IPS-NIHi11 (cell line): ENCODE results near the gene COPG1.
A peak's percentile ranks its signal among the peaks of the same experiment; 100 is the strongest.

Source experiments
- DNase-seq: peaks from one replicate; pipeline ENCODE4 v3.0.0; 2012; ENCODE audit warnings: mixed read lengths, low spot score

Gene COPG1

GRCh38 chr3:129280183-129280582 is 30.8 kb downstream of the COPG1 start:
- DNase-seq = no peak

GRCh38 chr3:129281726-129282125 is 32.3 kb downstream of the COPG1 start:
- no peak for DNase-seq

GRCh38 chr3:129282727-129283327 is 33.4 kb downstream of the COPG1 start:
- no peak for DNase-seq

GRCh38 chr3:129286081-129286480 is 36.7 kb downstream of the COPG1 start:
- no peak for DNase-seq

- no peak for DNase-seq
Measured at GRCh38 chr3:129288446-129288845, 39.0 kb downstream of the COPG1 start.

- DNase-seq = no peak
Measured at GRCh38 chr3:129289201-129289921, 40.0 kb downstream of the COPG1 start.

GRCh38 chr3:129291236-129291886 is 42.0 kb downstream of the COPG1 start:
- no peak for DNase-seq

- no peak for DNase-seq
Measured at GRCh38 chr3:129295286-129295685, 45.9 kb downstream of the COPG1 start.

- DNase-seq = no peak
Measured at GRCh38 chr3:129304146-129304961, 54.9 kb downstream of the COPG1 start.

GRCh38 chr3:129304962-129305222 is 55.5 kb downstream of the COPG1 start:
- DNase-seq = no peak

- DNase-seq = peak; percentile 94
Measured at GRCh38 chr3:129305592-129306091, 56.2 kb downstream of the COPG1 start.

GRCh38 chr3:129308636-129309035 is 59.2 kb downstream of the COPG1 start:
- no peak for DNase-seq

- no peak for DNase-seq
Measured at GRCh38 chr3:129310111-129311011, 61.0 kb downstream of the COPG1 start.

GRCh38 chr3:129311054-129311902 is 61.9 kb downstream of the COPG1 start:
- DNase-seq = no peak

GRCh38 chr3:129312021-129312639 is 62.7 kb downstream of the COPG1 start:
- no peak for DNase-seq

- DNase-seq = no peak
Measured at GRCh38 chr3:129312671-129313414, 63.4 kb downstream of the COPG1 start.

GRCh38 chr3:129313415-129313664 is 63.9 kb downstream of the COPG1 start:
- DNase-seq = no peak

GRCh38 chr3:129313665-129314385 is 64.4 kb downstream of the COPG1 start:
- DNase-seq = no peak
